Left hindlimb (tissue), 1 donor: ENCODE data around the gene CHPF.

Source experiments
- DNase-seq: peaks from one replicate; pipeline ENCODE4 v3.0.0-alpha.2; 2018

The CHPF gene

DNA sequence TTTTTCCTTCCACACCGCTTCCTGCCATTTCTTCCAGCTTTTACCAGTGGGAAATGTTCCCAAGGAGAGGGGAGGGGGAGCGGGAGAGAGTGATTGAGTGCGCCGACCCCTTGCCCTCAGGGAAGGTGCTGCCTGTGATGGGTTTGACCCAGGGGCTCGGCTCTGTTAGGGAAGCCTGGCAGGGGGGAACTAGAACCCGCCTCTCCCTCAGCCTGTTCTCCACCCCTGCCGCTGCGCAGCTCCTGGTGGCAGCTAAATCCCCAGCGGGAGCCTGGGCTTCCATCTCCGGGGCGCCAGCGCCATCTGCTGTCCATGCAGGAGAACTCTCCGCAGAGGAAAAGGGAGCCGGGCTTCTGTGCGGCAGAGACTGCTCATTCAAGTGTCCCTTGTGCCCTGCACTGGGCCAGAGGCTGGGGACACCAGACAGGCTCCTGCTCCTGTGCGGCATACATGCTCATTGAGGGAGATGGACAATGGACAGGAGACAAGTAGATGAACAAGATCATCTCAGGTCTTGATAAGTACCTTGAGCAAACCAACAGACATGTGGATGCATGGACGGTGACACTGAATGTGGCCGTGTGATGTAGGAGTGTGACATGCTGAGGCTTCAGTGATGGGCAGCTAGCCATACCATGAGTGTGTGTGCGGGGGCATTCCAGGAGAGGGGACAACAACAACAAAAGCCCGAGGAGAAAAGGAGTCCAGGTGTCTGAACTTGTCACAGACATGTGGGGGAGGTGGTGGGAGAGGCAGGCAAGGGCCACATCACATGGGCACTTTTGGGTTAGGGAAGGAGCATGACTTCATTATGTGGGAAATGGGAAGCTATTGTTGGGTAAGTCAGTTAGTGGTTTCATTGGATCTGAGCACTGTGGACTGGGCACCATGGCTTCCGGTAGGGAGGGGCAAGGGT is 13.3 kb downstream of the CHPF start:
- peak; percentile 89 for DNase-seq

DNA sequence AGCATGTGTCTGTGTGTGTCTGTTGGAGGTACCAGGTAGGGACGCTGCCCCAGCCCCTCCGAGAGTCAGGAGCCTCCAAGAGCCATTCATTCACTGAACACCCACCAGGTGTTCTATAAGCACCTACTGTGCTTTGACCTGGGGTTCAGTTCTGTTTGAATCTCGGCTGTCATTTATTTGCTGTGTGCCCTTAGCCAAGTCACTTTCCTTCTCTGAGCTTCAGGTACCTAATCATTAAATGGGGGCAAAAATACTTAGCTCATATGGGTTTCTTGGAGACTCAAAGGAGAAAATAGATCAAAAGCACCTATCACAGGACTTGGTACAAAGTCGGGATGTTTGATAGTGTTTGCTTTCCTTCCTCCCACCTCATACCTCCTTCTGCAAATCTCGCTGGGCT is 16.1 kb downstream of the CHPF start:
- DNase-seq, result no peak

DNA sequence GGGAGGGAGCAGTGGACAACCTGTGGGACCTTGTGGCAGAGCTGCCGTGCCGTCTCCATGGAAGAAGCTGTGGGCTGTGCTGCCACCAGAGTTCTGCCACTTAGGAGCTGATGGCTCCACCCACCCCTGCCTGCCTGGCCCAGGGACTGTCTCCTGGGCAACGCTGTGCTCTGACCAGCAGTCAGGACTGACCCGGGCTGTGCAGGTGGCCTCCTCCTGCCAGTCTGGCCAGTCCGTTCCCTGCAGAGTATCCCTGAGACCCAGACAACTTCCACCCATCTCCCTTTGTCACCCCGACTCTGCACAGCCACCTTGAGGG is 16.6 kb downstream of the CHPF start:
- DNase-seq, result no peak

DNA sequence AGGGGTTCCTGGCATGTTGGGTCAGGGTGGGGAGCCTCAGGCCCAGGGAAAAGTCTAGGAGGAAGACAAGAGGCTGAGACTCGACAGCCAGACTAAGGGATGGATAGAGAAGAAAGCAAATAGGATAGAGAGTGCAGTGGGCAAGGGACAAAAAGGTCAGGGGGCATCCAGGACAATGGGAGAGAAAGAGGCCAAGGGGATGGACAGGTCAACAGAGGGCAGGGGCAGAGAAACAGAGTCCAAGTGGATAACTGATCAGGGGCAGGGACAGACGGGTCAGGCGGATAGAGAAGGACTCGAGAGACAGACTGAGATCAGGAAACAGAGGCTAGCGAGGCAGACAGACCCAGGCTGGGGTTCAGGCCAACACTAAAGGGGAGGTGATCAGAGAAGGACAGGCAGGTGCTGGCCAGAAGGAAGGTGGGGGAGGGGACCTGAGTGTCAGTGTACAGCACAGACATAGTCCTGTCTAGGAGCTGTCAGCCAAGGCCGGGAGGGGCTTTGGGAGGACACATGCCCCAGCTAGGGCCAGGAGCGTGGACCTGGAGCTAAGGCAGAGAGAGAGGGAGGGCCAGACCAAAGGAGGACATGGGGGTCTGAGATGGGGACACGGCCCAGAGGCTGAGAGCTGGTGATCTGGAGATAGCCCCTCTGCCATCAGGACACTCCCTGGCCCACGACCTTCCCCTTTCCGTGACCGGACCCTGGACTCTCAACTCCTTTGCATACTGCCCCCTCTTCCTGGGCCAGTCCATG is 17.1 kb downstream of the CHPF start:
- DNase-seq, result no peak

DNA sequence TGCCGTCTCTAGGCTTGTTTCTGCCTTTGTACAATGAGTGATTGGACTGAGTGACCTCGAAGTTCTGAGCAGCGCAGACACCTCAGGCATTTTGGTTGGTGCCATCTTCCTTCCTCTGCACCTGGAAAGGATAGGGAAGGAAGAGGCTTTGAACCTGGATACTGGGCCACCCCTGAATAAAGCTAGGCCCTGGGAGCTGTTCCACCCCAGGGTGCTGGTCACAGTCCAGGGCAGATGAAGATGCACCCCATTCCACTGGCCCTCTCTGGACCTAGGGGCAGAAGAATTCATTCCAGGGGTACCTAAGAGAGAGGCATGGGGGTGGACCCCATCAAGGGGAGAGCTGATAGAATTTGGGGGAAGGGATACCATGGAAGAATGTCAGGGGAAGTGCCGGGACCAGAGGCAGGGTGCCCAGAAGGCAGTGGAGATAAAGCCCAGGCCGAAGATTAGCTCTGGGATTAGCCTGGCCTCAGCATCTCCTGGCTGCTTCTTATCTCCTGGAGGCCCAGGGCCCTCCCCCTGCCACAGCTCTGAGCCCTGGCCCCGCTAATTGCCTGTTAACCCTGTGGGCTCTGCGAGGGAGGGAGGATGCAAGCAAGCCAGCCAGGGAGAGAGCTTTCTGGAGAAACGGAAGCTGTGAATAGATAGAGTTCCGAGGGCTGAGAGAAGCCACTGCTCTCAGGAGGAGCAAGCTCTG is 17.9 kb downstream of the CHPF start:
- DNase-seq, result no peak

DNA sequence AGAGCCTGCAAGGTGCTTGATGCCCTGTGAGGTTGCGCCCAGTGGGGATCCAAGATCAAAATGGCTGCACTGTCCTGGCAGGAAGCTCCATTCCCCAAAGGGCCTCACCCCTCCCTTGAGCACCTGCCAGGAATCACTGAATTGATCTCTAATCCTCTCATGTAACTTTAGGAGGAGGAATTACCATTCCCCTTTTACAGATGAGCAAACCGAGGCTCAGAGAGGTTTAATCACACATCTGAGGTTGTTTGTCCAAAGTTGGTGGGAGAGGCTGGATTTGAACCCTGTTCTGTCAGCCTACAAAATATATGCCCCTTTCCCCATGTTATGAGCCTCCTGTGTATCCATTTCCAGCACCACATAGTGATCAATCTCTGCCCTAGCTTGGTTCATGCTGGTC is 18.8 kb downstream of the CHPF start:
- DNase-seq, result no peak

DNA sequence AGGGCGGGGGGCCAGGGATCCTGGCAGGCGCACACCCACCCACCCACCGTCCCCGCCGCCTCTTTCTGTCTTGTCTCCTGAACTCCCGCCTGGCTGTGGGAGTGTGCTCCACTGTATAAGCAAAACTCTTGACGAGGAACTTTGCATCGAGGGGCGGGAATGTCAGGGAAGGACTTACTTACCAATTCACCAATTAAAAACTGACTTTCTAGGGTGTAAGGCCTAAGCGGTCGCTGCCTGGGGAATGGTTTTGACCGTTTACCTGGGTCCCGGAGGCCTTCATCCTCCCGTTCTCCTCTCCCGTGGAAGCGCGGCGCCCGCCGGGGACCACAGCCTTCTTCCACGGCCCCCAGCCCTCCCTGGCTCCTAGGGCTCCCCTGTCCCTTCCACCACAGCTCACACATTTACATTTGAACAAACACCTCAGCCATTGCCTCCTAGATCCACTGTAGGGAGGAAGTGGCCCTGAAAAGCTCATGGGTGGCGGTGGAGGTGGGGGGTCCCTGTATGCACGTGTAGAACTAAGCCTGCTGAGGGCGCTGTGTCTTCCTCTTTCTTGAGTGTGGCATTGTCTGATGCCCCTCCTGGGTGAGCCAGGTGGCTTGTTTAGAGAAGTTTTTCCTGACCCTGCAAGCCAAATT is 20.5 kb downstream of the CHPF start:
- DNase-seq, result no peak

DNA sequence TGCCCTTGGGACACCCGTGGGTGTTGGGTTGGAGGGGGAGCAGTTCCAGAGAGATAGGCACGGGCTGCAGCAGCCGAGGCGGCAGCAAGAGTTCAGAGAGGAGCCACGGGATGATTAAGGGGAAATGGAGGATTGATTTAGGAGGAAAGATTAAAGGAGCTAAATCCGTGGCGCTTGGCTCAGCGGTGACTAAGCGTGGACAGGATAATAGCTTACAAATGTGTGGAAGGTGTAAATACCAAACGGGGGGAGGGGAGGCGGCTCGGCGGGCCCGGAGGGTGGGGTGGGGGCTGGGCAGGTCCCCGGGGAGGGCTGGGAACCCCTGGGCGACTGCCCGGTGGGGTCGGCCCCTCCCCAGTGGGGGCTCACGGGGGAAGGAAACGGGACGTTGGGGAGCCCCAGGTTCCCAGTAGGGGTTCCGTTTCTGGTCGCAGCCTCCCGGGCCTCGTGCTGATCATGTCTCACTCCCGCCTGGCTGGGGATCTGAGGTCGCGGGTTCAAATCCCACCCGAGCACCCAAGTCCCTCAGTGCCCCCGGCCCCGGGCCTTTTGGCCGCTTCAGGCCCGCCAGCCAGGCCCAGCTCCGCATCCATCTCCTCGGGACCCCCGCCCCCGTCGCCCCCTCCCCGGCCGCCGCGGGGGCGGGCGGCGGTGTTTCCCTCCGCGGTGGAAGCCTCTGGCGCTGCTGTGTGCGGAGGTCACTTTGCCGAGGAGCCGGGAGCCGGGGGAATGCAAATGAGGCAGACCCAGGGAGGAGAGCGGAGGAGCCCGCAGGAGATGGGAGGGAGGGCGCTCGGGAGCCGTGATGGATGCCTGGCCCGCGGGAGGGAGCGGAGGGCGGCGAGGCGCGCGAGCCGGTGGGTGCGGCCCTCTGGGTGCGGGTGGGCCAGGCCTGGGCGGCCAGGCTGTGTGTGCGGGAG is 21.2 kb downstream of the CHPF start:
- DNase-seq, result no peak

DNA sequence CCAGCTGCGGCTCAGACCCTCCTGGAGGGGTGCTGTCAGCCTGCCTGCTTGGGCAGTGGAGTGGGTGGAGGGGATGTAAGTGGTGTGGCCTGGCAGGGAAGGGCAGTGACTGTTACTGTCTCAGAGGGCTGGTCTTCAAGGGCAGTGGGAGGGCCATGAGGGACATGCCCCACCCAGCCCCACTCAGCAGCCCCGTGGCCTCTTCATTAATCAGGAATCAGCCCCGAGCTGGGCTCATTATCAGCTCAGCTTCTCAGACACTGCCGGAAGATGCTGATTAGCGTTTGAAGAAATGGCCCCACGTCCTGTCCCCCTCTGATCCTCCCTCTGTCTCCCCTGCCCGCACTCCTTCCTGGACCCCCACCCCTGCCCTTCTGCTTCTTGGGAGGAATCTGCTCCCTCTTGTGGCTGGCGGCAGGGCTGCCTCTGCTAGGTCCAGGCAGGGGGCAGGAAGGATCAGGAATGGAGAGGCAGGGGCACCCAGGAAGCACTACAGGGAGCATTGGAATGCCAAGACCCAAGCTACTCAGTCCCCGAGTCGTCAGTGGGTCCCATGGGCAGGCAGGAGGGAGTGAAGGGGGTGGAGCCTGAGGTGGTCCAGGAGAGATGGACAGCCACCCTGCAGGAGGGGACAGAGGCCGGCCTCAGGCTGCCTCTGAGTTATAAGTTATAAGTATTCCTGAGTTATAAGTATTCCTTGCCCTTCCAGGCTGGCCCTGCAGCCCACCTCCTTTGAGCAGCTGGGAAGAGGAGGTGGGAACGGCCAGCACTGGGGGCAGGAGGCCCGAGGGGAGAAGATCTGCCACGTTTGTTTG is 22.3 kb downstream of the CHPF start:
- no peak for DNase-seq

DNA sequence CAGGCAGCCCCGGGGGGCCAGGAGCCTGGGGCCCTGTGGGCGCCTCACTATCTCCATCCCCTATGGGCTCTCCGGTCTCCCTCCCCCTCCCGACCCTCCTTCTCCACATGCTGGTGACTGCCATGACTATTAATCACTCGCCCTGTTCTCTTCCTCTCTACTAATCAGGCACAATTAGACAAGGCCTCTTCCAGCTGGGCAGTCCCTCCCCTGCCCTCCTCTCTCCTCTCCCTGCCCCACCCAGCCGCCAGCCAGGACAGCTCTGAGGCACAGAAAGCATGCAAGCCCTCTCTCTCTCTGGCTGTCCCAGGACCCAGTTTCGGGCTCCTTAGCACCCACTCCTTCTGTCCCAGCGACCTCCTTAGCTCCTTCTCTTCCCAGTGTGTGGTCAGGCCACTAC is 23.5 kb downstream of the CHPF start:
- no peak for DNase-seq

DNA sequence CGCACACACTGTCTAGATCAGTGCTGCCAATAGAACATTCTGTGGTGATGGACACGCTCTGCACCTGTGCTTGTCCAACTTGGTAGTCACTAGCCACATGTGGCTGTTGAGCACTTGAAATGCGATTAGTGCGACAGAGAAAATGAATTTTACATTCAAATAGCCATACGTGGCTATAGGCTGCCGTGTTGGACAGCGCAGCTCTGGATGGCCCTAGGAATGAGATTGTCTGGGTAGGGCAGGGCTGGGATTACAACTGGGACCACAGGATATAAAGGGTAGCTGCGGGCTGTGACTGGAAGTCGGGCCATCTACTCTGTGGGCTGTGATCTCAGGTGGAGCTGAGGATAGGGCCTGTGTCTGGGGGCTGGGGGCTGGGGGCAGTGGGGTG is 24.1 kb downstream of the CHPF start:
- DNase-seq, result no peak

DNA sequence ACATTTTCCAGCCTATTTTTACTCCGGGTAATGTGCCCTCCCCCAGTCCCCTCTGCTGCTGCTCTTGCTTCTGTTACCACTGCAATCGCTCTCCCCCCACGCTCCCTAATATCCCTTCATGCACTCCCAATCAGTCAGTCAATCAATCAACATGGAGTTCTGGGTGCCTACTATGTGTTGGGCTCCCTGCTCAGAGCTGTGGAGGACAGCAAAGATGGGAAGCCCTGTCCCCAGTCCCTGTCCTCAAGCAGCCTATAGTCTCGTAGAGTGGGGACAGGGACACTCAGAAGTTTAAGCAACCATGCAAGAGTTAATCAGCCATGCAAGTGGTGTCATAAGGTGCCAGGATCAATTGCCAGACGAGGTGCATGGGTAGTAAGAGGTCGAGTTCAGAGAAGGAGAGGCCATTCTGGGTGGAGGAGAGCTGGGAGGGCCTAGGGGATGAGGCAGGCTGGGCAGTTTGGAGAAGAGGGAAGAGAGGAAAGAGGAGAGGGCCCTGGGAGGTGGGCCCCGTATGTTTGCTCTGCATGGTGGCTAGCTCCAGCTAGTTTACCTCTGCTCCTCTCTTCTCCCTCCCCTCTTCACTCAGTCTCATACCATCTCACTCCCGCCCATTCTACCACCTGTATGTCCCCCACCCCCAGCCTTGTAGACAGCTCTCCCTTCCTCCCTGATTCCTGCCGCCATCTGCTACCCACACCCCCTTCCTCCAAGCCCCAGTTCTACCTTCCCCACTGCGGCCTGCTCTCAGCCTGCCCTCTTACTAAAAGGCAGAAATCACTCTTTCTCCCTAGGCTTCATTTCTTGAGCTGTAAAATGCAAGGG is 25.4 kb downstream of the CHPF start:
- DNase-seq, result no peak

DNA sequence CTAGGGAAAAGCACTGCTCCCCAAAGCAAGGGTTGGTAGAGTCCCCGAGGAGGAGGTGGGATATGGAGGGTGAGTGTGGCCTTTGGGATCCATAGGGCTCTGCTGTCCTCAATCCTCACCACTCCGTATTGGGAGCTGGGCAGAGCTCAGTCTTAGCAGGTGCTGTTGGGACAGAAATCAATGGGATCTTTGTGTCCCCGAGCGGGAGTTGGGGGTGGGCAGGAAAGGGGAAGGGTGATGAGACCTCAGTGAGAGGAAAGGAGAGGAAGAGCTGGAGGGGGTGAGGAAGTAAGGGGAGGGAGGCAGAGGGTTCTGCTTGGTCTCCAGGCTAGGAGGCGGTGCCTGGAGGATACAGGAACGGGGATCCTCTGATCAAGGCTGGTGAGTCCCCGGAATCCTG is 26.7 kb downstream of the CHPF start:
- no peak for DNase-seq

DNA sequence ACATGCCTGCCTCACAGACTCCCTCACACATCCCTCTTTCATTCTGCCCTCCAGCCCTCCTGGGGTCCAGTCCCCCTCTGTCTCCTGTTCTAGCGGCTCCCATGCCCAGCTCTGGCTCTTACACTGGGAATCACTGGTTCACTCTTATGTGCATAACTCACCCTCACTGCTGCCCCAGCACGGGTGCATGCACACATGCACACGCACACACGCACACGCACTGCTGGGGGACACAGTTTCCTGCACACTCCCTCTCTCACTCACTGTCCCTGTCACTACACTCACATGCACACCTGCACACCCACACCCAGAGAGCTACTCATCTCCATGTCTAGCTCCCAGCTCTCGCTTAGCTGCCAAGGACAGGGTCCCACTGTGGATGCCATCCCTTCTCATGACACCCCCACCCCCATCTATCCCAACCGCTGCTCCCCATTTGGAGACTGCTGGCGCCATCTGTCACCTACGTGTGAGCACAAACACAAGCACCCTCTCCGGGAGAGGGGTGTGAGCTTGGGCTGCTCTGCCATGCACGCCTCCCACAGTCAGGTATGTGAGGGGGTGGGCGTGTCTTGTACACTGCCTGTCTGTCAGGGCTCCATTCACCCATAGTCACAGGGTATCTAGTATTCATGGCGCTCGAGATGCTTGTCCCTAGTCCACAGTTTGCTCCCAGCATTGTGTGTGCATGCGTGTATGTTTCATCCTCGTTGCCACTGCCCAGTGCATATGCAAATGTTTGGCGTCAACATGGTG is 27.6 kb downstream of the CHPF start:
- DNase-seq, result no peak

DNA sequence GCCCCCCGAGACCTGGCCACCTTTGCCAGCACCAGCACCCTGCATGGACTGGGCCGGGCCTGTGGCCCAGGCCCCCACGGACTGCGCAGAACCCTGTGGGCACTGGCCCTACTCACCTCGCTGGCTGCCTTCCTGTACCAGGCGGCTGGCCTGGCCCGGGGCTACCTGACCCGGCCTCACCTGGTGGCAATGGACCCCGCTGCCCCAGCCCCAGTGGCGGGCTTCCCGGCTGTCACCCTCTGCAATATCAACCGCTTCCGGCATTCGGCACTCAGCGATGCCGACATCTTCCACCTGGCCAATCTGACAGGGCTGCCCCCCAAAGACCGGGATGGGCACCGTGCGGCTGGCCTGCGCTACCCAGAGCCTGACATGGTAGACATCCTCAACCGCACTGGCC is 28.8 kb downstream of the CHPF start:
- no peak for DNase-seq

DNA sequence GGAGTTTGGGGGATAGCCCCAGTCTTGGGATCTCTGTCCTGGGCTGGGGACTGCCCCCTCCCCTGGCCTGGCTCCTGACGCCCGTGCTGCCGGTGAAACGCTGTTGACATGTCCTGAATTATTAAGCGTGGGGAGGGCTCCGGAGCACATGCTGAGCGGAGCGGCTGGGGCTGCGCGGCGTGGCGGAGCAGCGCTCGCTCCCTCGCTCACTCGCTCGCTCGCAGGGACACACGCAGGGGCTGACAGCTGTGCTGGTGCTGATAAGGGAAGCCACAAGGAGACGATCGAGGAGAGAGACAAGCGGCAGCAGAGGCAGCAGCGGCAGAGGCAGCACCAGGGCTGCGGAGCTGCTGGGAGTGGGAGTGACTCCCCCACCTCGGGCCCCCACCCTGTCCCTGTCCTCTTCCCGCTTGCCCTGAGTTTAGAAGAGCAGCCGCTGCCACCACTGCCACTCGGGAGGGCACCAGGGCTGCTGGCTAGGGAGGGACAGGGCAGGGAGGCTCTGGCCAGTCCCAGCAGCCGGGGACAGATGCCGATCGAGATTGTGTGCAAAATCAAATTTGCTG is 29.3 kb downstream of the CHPF start, which contains the start of gene ASIC4:
TSS of gene ASIC4 (plus strand) at position 287 of the 566 bp plus-strand sequence. CDS start at position 530, 243 bp downstream.
- DNase-seq, result no peak

DNA sequence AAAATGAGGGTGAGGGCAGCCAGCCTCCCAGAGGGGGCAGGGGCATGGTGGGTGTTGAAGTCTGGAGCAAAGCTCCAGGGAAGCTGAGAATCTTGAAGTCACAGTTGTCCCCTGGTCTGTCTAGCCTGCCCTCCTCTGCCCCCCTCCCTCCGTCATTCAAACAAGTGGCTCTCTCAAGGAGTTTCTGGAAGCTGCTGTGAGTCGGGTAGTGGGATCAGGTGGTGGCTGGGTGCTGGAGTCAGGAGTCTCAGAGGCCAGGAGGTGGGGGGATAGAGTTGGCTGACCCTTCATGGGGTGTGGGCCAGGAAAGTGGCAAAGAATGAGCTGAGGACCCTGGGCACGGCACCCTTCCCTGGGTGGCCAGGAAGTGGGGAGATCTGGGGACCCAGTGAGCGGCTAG is 29.8 kb downstream of the CHPF start:
- no peak for DNase-seq

DNA sequence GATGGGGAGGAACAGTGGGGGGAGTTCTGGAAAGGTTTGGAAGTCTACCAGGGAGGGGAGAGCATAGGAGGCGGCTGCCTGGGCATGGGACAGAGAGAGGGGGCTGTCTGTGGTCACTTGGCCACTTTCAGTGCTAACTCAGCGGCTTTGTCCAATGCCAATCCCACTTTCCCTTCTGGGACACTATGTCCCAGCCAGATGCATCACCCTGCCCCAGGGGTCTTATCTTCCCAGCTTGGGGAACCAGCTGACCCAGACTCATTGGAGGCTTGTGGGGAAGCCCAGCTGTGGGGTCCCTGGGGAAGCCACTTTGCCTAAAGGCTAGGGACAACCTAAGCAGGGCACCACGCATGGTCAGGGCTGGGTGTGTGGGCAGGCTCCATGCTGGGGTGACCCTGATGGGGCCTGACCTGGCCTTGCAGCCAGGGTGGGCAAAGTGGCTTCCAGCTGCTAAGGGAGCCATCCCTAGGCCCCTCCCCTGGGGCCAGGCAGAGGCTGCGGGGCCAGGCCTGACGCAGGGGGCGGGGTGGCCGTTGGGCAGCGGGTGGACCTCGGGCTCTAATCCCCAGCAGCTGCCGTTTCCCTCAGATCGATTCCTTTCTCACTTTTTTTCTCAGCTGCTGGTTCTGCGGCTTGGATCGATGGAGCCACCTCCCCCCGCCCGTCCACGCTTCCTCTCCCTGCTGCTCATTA is 30.9 kb downstream of the CHPF start:
- no peak for DNase-seq
